Common myeloid progenitor, CD34-positive (primary cell): ENCODE data around the gene DSG1.

ENCODE experiments used
- CTCF ChIA-PET: fragments of 350-600 bp; sonication (Branson Sonifier 250); formaldehyde crosslinking; loops from one replicate; lab custom pipeline; 2021; ENCODE audit warnings: antibody characterized with exemption; lab: Charles Lee
- POLR2A ChIA-PET: fragments of 350-600 bp; sonication (Branson Sonifier 250); formaldehyde crosslinking; loops from one replicate; lab custom pipeline; 2021; ENCODE audit warnings: antibody characterized with exemption; lab: Charles Lee
- DNase-seq, 3 donors: peaks; one replicate each; pipeline versions ENCODE4 v3.0.0 to v3.0.0-alpha.2; 2013
- H3K27ac ChIP-seq, 2 experiments: 1 replicate in 1 of 2; 2 replicates in 1 of 2; pipeline ENCODE4 v1.7.0; 2013; ENCODE audit warnings: inconsistent platforms in 2 of 2, low read length in 2 of 2, mild to moderate bottlenecking in 2 of 2, low read depth in 1 of 2, moderate library complexity in 1 of 2; ENCODE audit not compliant: severe bottlenecking in 2 of 2, insufficient read depth in 1 of 2, poor library complexity in 1 of 2
- H3K27me3 ChIP-seq, 5 experiments: replicated peaks in 2 of 5; 1 replicate in 3 of 5; 2 replicates in 2 of 5; pipeline versions ENCODE4 v1.6.1 to v1.7.0; 2013; ENCODE audit warnings: low read length in 4 of 5, mild to moderate bottlenecking in 2 of 5, moderate library complexity in 2 of 5, inconsistent platforms in 1 of 5; ENCODE audit not compliant: insufficient read depth in 5 of 5, control insufficient read depth in 4 of 5
- H3K36me3 ChIP-seq, 4 experiments: 1 replicate in 2 of 4; 2 replicates in 2 of 4; pipeline versions ENCODE4 v1.6.1 to v1.7.0; 2013; ENCODE audit warnings: low read length in 3 of 4, control low read depth in 1 of 4, mild to moderate bottlenecking in 1 of 4; ENCODE audit not compliant: control insufficient read depth in 4 of 4, insufficient read depth in 4 of 4
- H3K4me1 ChIP-seq, 4 experiments: 1 replicate in 3 of 4; 2 replicates in 1 of 4; pipeline versions ENCODE4 v1.6.1 to v1.7.1; 2013; ENCODE audit warnings: low read length in 3 of 4, mild to moderate bottlenecking in 3 of 4, control low read depth in 1 of 4, inconsistent platforms in 1 of 4, moderate library complexity in 1 of 4; ENCODE audit not compliant: control insufficient read depth in 4 of 4, insufficient read depth in 4 of 4; ENCODE audit errors: control extremely low read depth in 1 of 4
- H3K4me3 ChIP-seq, 7 experiments: 1 replicate in 4 of 7; 2 replicates in 3 of 7; pipeline versions ENCODE4 v1.5.1 to v1.7.0; 2013; ENCODE audit warnings: mild to moderate bottlenecking in 7 of 7, low read length in 6 of 7, moderate library complexity in 6 of 7, inconsistent platforms in 2 of 7, low read depth in 2 of 7, control low read depth in 1 of 7; ENCODE audit not compliant: insufficient read depth in 4 of 7, control insufficient read depth in 1 of 7; ENCODE audit errors: extremely low read depth in 1 of 7
- H3K9me3 ChIP-seq, 5 experiments: 1 replicate in 4 of 5; 2 replicates in 1 of 5; pipeline versions ENCODE4 v1.6.1 to v1.7.1; 2013; ENCODE audit warnings: low read length in 4 of 5, mild to moderate bottlenecking in 2 of 5, inconsistent platforms in 1 of 5, low read depth in 1 of 5, moderate library complexity in 1 of 5; ENCODE audit not compliant: control insufficient read depth in 4 of 5, insufficient read depth in 2 of 5; ENCODE audit errors: control extremely low read depth in 1 of 5
- WGBS: methylation state at CpG from one replicate; pipeline ENCODE4 v1.1.5; 2013; ENCODE audit not compliant: insufficient coverage; 5-methylcytosine and 5-hydroxymethylcytosine counted together

The DSG1 gene

DNA sequence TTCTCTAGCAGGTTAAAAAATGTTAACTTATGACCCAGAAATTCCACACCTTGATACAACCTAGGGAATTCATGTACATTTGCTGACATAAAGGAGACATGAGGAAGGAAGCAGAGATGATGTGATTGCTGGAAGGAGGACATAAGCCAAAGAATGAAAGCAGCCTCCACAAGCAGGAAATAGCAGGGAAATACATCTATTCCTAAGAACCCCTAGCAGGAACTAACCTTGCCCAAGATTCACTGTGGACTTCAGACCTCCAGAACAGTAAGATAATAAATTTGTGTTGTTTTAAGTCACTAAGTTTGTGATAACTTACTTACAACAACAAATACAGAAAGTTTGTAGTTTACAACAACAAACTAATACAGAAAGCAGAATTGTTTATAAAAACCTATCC lies 54.0 kb downstream of the DSG1 start:
- POLR2A ChIA-PET = no interaction called here
- H3K27me3 ChIP-seq = peaks cover 0 to 2% (median 0%) of the 10 kb centered on the region in 5 experiments
- H3K4me3 ChIP-seq = no peak overlapping the region
- no peak overlapping the region for H3K27ac ChIP-seq
- no peaks in the 10 kb centered on the region for H3K9me3 ChIP-seq
- no peaks in the 10 kb centered on the region for H3K4me1 ChIP-seq
- H3K36me3 ChIP-seq = no peaks in the 10 kb centered on the region
- DNase-seq = no peak
- CTCF ChIA-PET = no interaction called here

DNA sequence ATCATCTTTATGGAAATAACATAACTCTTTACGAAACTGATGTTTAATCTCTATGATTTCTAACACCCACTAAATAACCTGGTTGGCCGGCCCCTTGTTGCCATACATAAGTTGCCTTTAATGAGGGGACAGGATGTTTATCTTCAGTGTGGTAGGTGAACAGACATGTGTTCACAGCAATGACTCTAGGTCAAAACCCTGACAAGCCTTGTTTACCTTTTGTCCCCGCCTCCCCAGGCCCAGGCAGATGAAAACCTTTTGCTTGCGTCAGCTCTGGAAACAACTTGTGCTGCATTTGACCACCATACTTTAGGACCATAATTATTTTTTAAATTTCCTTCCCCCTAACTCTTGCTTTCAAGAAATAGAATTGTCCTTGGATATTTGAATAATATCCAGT lies 55.7 kb downstream of the DSG1 start:
- H3K4me1 ChIP-seq = no peaks in the 10 kb centered on the region
- H3K36me3 ChIP-seq = no peaks in the 10 kb centered on the region
- H3K27ac ChIP-seq = no peak overlapping the region
- H3K4me3 ChIP-seq = no peak overlapping the region
- POLR2A ChIA-PET = no interaction called here
- no peak for DNase-seq
- CTCF ChIA-PET = no interaction called here
- peaks cover 0 to 2% (median 0%) of the 10 kb centered on the region in 5 experiments for H3K27me3 ChIP-seq
- no peaks in the 10 kb centered on the region for H3K9me3 ChIP-seq
- WGBS = no CpG with 5 or more reads among the region's 4 CpGs

DNA sequence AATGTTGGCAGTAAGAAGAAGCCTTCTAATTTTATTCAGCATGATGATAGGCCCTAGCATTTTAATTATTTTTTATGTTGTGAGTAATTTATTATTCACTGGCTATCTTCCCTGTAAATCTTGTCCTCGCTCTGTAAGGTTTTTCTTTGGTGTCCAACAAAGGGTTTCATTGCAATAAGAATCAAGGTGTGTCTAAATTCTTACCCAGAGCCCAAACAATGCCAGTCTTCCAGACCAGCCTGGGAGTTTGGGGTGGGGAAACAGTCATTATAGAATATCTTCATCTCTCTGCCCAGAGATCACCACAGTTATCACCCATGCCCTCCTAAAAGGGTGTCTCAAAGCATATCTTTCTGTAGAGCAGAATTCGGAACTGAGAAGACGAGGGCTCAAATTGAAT lies 58.5 kb downstream of the DSG1 start, which contains the start of gene DSG4:
TSS of gene DSG4 (plus strand) at position 301 of the 400 bp plus-strand sequence. CDS start 135 bp downstream, outside the sequence.
- peaks cover 0 to 2% (median 0%) of the 10 kb centered on the region in 5 experiments for H3K27me3 ChIP-seq
- H3K4me1 ChIP-seq = no peaks in the 10 kb centered on the region
- H3K27ac ChIP-seq = no peak within 1 kb of the TSS
- 100% methylated on average over 2 of the region's 3 CpGs for whole genome bisulfite sequencing
- H3K36me3 ChIP-seq = no peaks in the 10 kb centered on the region
- CTCF ChIA-PET = no interaction called here
- H3K4me3 ChIP-seq = no peak within 1 kb of the TSS
- no peak for DNase-seq
- POLR2A ChIA-PET = no interaction called here
- H3K9me3 ChIP-seq = no peaks in the 10 kb centered on the region

DNA sequence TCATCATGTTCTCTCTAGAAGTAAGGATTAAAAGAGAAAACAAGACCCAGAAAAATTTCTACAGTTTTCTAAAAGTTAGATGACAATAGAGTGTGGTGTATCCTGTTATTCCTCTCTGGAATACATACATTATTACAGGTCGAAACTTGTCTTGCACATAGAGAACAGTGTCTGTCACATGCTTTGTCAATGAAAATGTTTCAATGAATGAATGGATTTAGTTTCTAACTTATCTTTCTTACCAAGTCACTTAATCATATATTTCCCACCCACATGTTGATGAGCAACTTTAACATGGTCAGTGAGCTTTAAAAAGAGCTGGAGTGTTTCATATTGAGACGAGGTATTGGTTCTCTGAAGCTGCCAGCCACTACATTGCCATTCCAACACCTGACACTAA lies 63.0 kb downstream of the DSG1 start:
- ChIA-PET POLR2A (no interaction called here), CTCF (no interaction called here)
- Histone ChIP-seq H3K4me1 (no peaks in the 10 kb centered on the region), H3K9me3 (no peaks in the 10 kb centered on the region), H3K27ac (no peak overlapping the region), H3K36me3 (no peaks in the 10 kb centered on the region), H3K4me3 (no peak overlapping the region), H3K27me3 (peaks cover 0 to 2% (median 0%) of the 10 kb centered on the region in 5 experiments)
- no peak for DNase-seq
- 100% methylated on average over 1 of the region's 2 CpGs for WGBS

DNA sequence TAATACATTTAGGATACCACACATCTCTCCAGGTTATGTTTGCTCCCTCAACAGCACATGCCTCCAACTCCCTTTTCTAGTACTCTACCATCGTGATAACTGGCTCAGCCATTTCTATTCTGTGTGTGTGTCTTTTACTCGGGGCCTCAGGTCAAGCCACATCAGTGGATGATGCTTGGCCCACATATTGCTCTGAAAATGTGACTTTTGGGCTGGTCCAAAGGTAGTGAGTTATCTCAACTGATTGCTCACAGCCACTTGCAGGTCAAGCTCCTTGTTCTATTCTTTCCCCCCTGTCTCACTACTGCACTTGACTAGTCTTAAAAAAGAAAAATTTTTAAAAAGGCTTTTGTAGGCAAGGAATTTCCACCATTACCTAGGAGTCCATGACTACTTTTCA lies 64.1 kb downstream of the DSG1 start:
- ChIA-PET POLR2A (no interaction called here), CTCF (no interaction called here)
- Histone ChIP-seq H3K27me3 (peaks cover 0 to 3% (median 0%) of the 10 kb centered on the region in 5 experiments), H3K9me3 (no peaks in the 10 kb centered on the region), H3K36me3 (no peaks in the 10 kb centered on the region), H3K4me1 (no peaks in the 10 kb centered on the region), H3K4me3 (no peak overlapping the region), H3K27ac (no peak overlapping the region)
- DNase-seq = no peak
- 100% methylated on average over 2 of the region's 2 CpGs for WGBS

DNA sequence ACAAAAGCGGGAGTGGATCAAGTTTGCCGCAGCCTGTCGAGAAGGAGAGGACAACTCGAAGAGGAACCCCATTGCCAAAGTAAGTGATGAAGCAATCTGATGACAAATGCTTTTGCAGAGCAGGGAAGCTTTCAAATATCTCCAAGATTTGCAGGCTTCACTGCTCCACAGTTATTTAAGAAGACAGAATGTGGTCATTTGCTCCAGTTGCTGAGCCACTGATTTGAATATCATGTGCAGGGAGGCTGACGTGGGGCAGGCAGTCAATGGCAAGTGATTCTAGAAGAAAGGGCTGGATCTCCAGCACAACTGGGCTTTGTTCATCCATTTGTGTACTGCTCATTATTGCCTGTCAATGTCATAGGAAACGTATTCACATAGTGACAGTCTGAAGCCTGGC lies 68.8 kb downstream of the DSG1 start:
- WGBS = 96% methylated on average over 6 of the region's 6 CpGs
- H3K27ac ChIP-seq = no peak overlapping the region
- DNase-seq = no peak

DNA sequence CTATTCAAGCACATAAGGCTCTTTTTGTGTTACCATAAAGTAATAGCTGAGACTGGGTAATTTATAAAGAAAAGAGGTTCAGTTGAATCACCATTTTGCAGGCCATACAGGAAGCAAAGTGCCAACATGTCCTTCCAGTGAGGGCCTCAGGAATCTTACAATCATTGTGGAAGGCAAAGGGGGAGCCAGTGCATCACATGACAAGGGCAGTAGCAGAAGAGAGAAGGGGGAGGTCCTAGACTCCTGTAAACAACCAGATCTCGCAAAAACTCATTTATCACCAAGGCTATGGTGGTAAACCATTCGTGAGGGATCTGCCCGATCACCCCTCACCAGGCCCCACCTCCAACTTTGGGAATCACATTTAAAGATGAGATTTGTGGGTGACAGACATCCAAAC lies 75.3 kb downstream of the DSG1 start:
- Histone ChIP-seq H3K4me1 (peaks cover 0 to 5% (median 2%) of the 10 kb centered on the region in 4 experiments), H3K27me3 (peaks cover 0 to 2% (median 0%) of the 10 kb centered on the region in 5 experiments), H3K36me3 (no peaks in the 10 kb centered on the region), H3K4me3 (no peak overlapping the region), H3K27ac (no peak overlapping the region), H3K9me3 (no peaks in the 10 kb centered on the region)
- ChIA-PET POLR2A (no interaction called here), CTCF (no interaction called here)
- no peak for DNase-seq
- WGBS = no CpG with 5 or more reads among the region's 3 CpGs

More for the DNA sequence above, 68.8 kb downstream of the DSG1 start:
- Histone ChIP-seq H3K4me1 (no peaks in the 10 kb centered on the region), H3K4me3 (no peak overlapping the region), H3K27me3 (peaks cover 0 to 3% (median 0%) of the 10 kb centered on the region in 5 experiments), H3K36me3 (no peaks in the 10 kb centered on the region), H3K9me3 (no peaks in the 10 kb centered on the region)
- POLR2A ChIA-PET = no interaction called here
- CTCF ChIA-PET = no interaction called here
